Tibial artery (tissue), 4 donors: ENCODE measurements around the gene FARP1.

ENCODE experiments used
- DNase-seq, 2 donors: peaks; one replicate each; pipeline ENCODE4 v3.0.0-alpha.2; 2019
- H3K27ac ChIP-seq, 2 donors: fragments of 200-600 bp; sonication (generic) in 1 of 2; 1 replicate in 1 of 2; 2 replicates in 1 of 2; pipeline ENCODE4 v1.5.1; 2018 to 2019; ENCODE audit warnings: mild to moderate bottlenecking in 1 of 2
- H3K27me3 ChIP-seq, 2 donors: fragments of 200-600 bp; sonication (generic) in 1 of 2; one replicate each; pipeline versions ENCODE4 v1.5.1 to v1.6.0; 2016 to 2019
- H3K36me3 ChIP-seq, 3 donors: fragments of 200-600 bp; sonication (generic) in 2 of 3; one replicate each; pipeline ENCODE4 v1.5.1; 2016 to 2019; ENCODE audit warnings: mild to moderate bottlenecking in 2 of 3
- H3K4me1 ChIP-seq, 4 donors: fragments of 200-600 bp; sonication (generic) in 2 of 4; 1 replicate in 3 of 4; 2 replicates in 1 of 4; pipeline ENCODE4 v1.5.1; 2016 to 2019
- H3K4me3 ChIP-seq, 2 donors: fragments of 200-600 bp; sonication (generic) in 1 of 2; 1 replicate in 1 of 2; 2 replicates in 1 of 2; pipeline ENCODE4 v1.5.1; 2018 to 2019; ENCODE audit warnings: mild to moderate bottlenecking in 2 of 2
- H3K9me3 ChIP-seq, 3 donors: fragments of 200-600 bp; sonication (generic) in 1 of 3; one replicate each; pipeline ENCODE4 v1.5.1; 2016 to 2019
- CTCF ChIP-seq, 2 experiments: fragments of 200-600 bp in 1 of 2; fragments of 450-650 bp in 1 of 2; IDR thresholded peaks; one replicate each; pipeline ENCODE4 v1.5.1; 2017 to 2019; ENCODE audit warnings: antibody characterized with exemption in 2 of 2, mild to moderate bottlenecking in 1 of 2, moderate library complexity in 1 of 2
- intact Hi-C: fragments of 100-400 bp; cut with DNase I; formaldehyde crosslinking; loops from one replicate; pipeline ENCODE4 v1.15.0; 2023; ENCODE audit warnings: low total_unique reads

FARP1 gene

DNA sequence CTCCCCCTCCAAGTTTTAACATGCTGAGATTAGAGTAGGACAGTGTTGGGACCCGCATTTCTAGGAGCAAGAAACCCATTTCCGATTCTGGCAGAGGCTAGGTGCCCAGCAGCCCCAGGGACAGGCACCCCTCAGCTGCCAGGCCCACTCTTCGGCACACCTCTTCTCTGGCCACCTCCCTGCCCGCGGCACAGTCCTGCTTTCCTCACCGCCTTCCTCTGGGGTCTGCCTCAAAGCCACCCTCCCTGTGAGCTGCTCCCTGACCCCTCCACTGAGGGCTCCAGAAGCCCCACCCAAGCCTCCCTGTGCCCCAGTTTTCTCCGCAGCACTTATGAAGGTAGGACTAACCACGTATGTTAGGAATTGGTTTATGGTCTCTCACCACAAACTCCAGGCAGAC, 354.1 kb downstream of the FARP1 start:
- peaks cover 0 to 14% (median 5%) of the 10 kb centered on the region in 3 donors for H3K36me3 ChIP-seq
- intact Hi-C loops, result loop anchor here (5.0 kb wide), 1 partner anchor 70 kb away; no protein-coding TSS in a partner anchor
- H3K4me3 ChIP-seq, result no peak overlapping the region
- no peak for DNase-seq
- H3K4me1 ChIP-seq, result peaks cover 0 to 72% (median 37%) of the 10 kb centered on the region in 4 donors
- peak overlapping the region; percentile 72 to 73 for H3K27ac ChIP-seq
- TF ChIP-seq CTCF (IDR thresholded peaks at IDR 0.05), result no peak
- H3K27me3 ChIP-seq, result no peaks in the 10 kb centered on the region
- H3K9me3 ChIP-seq, result no peaks in the 10 kb centered on the region

- no peak for DNase-seq
- H3K4me1 ChIP-seq, result peaks cover 4 to 84% (median 54%) of the 10 kb centered on the region in 4 donors
- H3K4me3 ChIP-seq, result no peak overlapping the region
- TF ChIP-seq CTCF (IDR thresholded peaks at IDR 0.05), result no peak
- intact Hi-C loops, result loop anchor here (5.0 kb wide), 1 partner anchor 76 kb away; the partner anchor contains the start of gene STK24
- peaks cover 0 to 14% (median 5%) of the 10 kb centered on the region in 3 donors for H3K36me3 ChIP-seq
- H3K27ac ChIP-seq, result peak overlapping the region; percentile 78 to 81
- no peaks in the 10 kb centered on the region for H3K27me3 ChIP-seq
- H3K9me3 ChIP-seq, result no peaks in the 10 kb centered on the region
Observed at GRCh38 chr13:98500963-98501421, 358.1 kb downstream of the FARP1 start.

DNA sequence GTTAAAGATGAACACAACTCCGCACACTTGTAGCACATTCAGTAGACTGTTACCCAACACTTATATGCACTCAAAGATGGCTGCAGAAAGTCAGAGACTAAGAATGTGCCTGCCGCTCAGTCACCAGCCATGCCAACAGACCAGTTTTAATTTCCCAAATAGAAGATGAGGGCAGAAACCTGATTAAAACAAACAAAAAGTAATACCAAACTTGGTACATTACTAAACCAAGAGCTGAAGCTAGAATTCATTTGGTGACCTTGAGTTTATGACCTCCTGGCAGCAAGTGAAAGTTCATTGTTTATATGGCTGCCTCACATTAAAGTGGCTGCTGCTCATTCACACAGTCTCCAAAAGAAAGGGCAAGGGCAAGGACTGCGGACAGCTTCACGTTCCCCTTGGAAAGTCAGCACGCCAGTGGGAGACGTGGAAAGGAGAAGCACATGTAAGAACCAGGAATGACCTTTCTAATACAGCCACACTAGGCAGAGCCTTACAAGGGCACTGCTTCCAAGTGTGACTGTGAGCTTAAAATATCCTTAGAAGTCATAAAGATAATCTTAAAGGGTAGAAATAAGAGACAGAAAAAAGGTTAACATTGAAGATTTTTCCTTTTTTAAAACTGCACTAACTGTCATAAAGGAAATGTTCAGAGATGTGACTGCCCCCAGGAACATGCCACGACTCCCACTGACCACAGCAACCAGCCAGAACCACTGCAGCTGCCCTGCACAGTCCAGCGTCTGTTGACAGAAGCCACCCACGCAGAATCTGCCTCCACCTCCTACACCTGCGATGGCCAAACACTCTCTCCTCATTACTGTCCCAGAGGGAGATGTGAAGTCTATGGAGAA, 360.5 kb downstream of the FARP1 start:
- intact Hi-C loops, result loop anchor here (5.0 kb wide), 1 partner anchor 74 kb away; the partner anchor contains the start of gene STK24
- peaks cover 13 to 89% (median 59%) of the 10 kb centered on the region in 4 donors for H3K4me1 ChIP-seq
- peak overlapping the region; percentile 78 to 81 for H3K27ac ChIP-seq
- H3K27me3 ChIP-seq, result no peaks in the 10 kb centered on the region
- H3K9me3 ChIP-seq, result no peaks in the 10 kb centered on the region
- peak in 1 of 2 donors; percentile 81 for DNase-seq
- peak overlapping the region; percentile 22 to 23 for H3K4me3 ChIP-seq
- no peak for TF ChIP-seq CTCF (IDR thresholded peaks at IDR 0.05)
- H3K36me3 ChIP-seq, result peaks cover 0 to 11% (median 5%) of the 10 kb centered on the region in 3 donors

- no peaks in the 10 kb centered on the region for H3K9me3 ChIP-seq
- TF ChIP-seq CTCF (IDR thresholded peaks at IDR 0.05), result no peak
- H3K4me3 ChIP-seq, result peak overlapping the region; percentile 22 to 23
- peaks cover 13 to 95% (median 64%) of the 10 kb centered on the region in 4 donors for H3K4me1 ChIP-seq
- intact Hi-C loops, result loop anchor here (5.0 kb wide), 1 partner anchor 73 kb away; the partner anchor contains the start of gene STK24
- no peak for DNase-seq
- peak overlapping the region; percentile 78 to 81 for H3K27ac ChIP-seq
- no peaks in the 10 kb centered on the region for H3K27me3 ChIP-seq
- H3K36me3 ChIP-seq, result peaks cover 0 to 5% (median 5%) of the 10 kb centered on the region in 3 donors
Observed at GRCh38 chr13:98504029-98504351, 361.1 kb downstream of the FARP1 start.

GRCh38 chr13:98504371-98504963, 361.6 kb downstream of the FARP1 start:
- no peaks in the 10 kb centered on the region for H3K9me3 ChIP-seq
- DNase-seq, result no peak
- H3K36me3 ChIP-seq, result peaks cover 0 to 1% (median under 1%) of the 10 kb centered on the region in 3 donors
- intact Hi-C loops, result loop anchor here (5.0 kb wide), 1 partner anchor 73 kb away; the partner anchor contains the start of gene STK24
- no peak overlapping the region for H3K4me3 ChIP-seq
- no peaks in the 10 kb centered on the region for H3K27me3 ChIP-seq
- peaks cover 13 to 96% (median 67%) of the 10 kb centered on the region in 4 donors for H3K4me1 ChIP-seq
- peak overlapping the region; percentile 78 to 81 for H3K27ac ChIP-seq
- no peak for TF ChIP-seq CTCF (IDR thresholded peaks at IDR 0.05)
